Right renal pelvis (tissue), 4 donors: ENCODE measurements around the gene MED12L. TPM values are rescaled to one million over a fixed set of nuclear protein-coding genes. Genes with fewer than 3 reads are reported as not detected.

Source experiments
- DNase-seq, 4 donors: peaks; one replicate each; pipeline ENCODE4 v3.0.0-alpha.2; 2013; ENCODE audit warnings: low read depth in 4 of 4, low spot score in 3 of 4, missing footprints in 1 of 4
- polyA plus RNA-seq, 4 donors: library from polyadenylated mRNA; unstranded; fragments of 120-200 nt; gene quantifications; one replicate each; pipeline ENCODE4 v1.2.1, GENCODE V29; 2013; ENCODE audit not compliant: insufficient read length in 4 of 4

MED12L gene
- polyA plus RNA-seq, 4 donors: 1.6 to 2.5 (median 2.0) TPM

GRCh38 chr3:151394611-151395010 lies 309.1 kb downstream of the MED12L start:
- DNase-seq: no peak

DNA sequence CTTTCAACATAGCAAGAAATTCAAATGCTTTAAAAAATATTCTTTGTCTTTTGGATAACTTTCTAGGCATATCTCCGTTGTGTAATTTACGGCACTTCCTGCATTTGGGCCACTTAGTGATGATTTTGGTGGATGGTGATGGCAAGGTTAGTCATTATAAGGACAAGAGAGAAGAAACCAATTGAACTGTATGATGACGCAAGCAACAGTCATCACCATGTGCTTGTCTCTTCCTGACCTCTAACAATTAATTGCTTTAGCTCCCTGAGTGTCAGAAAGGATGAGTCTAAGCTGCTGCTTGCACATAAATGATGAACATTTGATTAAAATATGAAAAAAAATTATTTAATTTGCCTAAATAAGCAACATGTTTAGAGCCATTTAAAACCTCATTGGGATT lies 310.3 kb downstream of the MED12L start:
- DNase-seq: no peak

- no peak for DNase-seq
Measured at GRCh38 chr3:151398895-151399294, 313.4 kb downstream of the MED12L start.

- no peak for DNase-seq
Measured at GRCh38 chr3:151400341-151400740, 314.9 kb downstream of the MED12L start.

- no peak for DNase-seq
Measured at GRCh38 chr3:151402349-151402748, 316.9 kb downstream of the MED12L start.

- DNase-seq: no peak
Measured at GRCh38 chr3:151403246-151403645, 317.8 kb downstream of the MED12L start.

DNA sequence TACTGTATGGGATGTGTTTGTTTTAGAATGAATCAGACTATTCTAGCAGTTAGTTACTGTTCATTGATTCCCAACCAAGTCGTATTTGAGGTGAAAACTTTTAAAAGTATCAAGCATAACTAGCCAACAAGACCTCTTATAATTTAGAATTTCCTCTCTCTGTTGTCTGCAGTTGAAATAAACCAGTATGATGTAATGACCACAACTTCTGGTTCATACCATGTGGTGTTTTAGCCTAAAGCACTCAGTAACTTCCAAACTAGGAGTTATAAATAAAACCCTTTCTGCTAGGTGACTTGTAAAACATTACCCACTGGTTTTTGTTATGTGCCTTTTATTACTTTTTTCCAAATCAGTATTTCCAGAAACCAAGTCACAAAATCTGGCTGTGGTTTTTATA lies 318.9 kb downstream of the MED12L start:
- DNase-seq: no peak

GRCh38 chr3:151407928-151408327 lies 322.5 kb downstream of the MED12L start:
- no peak for DNase-seq

- DNase-seq: no peak
Measured at GRCh38 chr3:151410891-151411559, 325.6 kb downstream of the MED12L start.

DNA sequence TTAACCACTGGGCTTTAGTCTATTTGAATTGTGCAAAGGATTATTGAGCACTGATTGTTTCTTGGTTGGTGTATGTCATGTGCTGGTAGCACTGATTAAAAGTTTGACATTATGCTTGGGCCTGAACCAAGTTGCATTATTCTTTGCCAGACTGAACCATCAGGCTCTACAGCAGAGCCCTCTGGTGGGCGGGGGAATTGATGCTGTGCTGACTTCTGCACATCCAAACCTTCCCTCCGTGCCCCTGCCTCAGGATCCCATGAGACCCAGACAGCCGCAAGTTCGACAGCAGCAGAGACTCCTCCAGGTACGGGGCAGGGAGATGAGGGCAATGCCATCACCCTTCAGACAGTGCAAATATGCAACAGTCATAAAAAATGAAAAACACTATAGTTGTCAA lies 327.5 kb downstream of the MED12L start:
- no peak for DNase-seq

GRCh38 chr3:151415289-151415688 lies 329.8 kb downstream of the MED12L start:
- DNase-seq: no peak

DNA sequence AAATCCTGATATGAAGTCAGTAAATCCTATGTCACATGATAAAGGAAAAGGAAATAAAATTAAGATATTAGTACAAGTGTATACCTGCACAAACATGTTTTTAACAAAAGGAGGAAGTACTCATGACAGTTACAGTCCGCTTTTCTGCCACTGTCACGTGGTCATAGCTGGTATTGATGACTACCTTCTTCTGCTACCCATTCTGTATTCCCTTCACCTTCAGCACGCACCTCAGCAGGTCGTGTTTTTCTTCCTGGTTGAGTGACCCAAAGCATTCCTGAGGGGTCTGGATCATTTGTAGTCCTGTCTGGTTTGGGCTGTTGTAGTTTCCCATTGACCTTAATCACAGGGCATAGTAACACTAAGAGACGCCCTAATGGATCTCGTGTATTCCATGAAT lies 334.3 kb downstream of the MED12L start:
- DNase-seq: no peak

DNA sequence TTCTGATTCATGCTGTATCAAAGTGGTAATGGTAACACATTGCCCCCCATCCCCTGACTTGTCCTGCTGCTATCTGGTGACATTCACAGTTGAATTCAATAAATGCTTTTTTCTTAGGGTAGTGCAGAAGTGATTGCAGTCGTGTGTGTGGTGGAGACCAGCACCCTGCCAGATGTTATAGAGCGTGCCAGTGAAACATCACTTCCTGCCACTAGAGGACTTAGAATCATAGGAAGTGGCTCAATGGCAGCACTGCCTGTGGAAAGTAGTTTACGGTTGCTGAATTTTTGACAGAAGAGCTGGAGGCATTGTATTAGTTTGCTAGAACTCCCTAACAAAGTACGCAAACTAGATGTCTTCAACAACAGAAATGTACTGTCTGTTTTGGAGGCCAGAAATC lies 336.5 kb downstream of the MED12L start:
- DNase-seq: no peak

DNA sequence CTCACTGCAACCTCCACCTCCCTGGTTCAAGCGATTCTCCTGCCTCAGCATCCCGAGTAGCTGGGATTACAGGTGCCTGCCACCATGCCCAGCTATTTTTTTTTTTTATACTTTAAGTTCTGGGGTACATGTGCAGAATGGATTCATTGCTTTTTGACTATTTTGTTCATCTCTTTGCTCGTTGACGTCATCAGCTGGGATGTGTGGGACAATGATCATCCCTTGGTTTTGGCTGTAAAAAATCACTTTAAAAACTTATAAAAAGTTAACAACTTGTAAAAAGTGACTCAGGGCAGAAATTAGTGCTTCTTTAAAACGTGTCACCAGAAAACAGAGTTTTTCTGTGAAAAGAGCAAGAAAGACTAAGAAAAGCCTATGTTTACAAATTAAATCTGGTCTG lies 337.6 kb downstream of the MED12L start:
- DNase-seq: no peak

DNA sequence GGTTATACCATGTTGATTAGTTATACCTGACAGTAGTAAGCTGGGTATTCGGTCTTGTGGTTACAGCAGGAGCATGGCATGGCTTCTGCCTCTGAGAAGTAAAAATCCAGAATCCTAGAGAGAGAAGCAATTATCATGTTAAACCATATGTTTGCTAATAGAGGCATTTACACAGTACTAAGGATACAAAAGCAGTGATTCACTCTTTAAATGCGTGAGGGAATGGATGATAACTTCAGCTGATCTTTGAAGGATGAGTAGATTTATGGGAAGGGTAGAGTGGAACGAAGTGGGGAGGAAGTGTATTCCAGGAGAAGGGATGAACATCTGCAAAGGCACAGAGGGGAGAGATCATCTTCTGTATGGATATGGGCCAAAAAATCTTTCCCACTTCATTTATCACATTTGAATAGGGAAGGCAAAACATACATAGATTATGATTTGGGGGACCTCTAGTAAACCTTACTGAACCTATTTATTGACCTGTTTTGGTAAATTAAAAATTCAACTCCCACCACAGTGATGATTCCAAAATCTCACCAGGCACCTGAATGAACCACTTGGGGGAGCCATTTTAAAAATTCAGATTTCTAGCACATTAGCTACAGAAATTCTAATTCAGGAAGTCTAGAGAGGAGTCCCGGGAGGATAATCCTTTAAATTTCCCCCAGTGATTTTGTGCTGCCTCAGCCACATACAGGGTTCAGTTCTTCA lies 340.3 kb downstream of the MED12L start:
- no peak for DNase-seq

DNA sequence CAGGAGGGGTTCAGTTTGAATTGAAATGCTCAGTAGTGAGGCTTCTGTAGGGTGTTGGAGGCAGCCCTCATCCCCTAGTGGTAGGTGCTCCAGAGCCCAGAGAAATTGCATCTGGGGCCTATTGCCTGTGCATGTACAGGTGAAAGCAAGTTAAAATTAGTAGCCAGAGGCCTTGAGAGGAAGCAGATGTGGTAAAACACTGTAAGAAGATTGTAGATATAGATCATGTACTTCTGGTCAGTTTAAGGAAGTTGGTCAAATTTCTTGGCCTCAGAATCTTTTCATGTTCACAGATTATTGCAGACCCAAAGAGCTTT lies 340.8 kb downstream of the MED12L start:
- no peak for DNase-seq

DNA sequence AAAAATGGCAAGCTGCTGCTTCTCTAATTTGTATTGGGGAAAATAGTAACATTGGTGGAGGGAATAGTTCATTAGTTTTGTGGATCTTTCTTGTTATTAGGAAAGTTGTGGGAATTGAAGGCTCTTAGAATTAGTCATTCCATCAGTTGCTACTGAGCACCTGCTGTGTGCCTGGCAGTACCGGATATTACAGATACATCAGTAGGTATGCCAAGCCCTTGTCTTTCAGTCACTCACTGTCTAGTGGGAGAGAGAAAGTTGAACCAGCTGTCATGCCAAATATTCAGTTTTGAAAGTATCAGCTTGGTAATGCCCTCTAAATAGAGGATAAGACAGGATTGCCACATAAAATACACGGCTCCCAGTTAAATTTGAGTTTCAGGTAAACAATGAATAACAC lies 342.9 kb downstream of the MED12L start:
- DNase-seq: no peak

GRCh38 chr3:151430821-151431484 lies 345.5 kb downstream of the MED12L start:
- DNase-seq: no peak

DNA sequence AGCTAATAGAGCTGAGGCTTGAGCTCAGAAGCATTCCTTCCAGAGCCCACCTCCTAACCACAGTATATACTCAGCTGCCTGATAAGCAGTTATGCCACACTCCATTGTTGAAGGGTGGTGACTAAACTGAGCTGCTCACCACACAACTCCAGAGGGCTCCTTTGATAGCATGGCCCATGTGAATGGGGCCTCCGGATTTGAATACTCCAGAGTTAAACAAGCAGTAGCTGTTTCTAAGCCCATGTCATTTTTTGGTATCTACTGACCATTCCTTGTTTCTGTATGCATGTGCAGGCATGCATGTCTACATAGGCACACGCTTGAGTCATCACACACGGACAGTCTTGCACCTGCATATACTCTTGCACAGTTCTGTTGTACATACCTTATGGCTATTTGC lies 346.5 kb downstream of the MED12L start:
- no peak for DNase-seq

DNA sequence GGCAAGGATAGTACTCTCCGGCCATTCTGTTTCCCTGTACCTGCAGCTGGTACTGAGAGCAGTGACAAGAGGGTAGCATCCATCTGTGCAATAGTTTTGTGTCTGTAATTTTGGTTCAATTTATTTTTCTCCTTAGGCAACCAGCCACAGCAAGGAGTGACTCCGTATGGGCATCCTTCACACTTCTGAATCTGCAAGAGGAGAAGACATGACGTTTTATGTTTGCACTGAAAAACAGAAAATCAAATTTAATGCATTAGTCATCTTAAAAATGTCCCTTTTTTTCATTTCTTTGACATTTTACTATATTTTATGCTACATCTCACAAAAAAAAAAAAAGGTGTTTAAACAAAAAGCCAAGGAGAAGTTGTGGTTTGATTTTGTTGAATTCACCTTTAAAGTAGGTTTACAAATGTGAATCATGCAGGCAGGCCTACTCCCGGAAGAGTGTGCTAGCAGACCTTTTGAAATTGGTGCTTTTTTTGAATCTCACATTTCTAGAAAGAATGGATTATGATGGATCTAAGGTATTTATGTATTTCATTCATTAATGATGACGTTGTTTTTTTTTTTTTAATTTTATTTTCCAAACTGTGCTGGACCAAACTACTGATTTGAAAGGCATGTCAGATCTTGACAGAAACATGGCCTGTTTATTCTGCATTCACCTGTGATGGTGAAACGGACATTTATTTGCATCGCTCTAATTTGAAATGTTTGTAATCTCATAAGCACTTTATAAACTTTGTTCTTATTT lies 347.3 kb downstream of the MED12L start:
- no peak for DNase-seq

- DNase-seq: no peak
Measured at GRCh38 chr3:151434151-151434890, 348.9 kb downstream of the MED12L start.
